Progenitor cell of endocrine pancreas (in vitro differentiated cells): Measurements from ENCODE around the gene FOS. TPM values are rescaled to one million over a fixed set of nuclear protein-coding genes. Genes with fewer than 3 reads are reported as not detected.

ENCODE experiments used
- DNase-seq: peaks from one replicate; pipeline ENCODE4 v3.0.0; 2021; ENCODE audit warnings: low spot score; ENCODE audit not compliant: unreplicated experiment
- H3K27ac Mint-ChIP-seq: 2 replicates; pipeline ENCODE4 v1.8.0; 2021; ENCODE audit warnings: mild to moderate bottlenecking, moderate library complexity, mixed read lengths
- H3K27me3 Mint-ChIP-seq: 2 replicates; pipeline ENCODE4 v1.8.0; 2021; ENCODE audit warnings: mixed read lengths
- H3K36me3 Mint-ChIP-seq: 2 replicates; pipeline ENCODE4 v1.8.0; 2022; ENCODE audit warnings: mixed read lengths; ENCODE audit not compliant: insufficient read depth
- H3K4me1 Mint-ChIP-seq: 2 replicates; pipeline ENCODE4 v1.8.0; 2021; ENCODE audit warnings: low read depth, mixed read lengths
- H3K4me3 Mint-ChIP-seq: 2 replicates; pipeline ENCODE4 v1.8.0; 2021; ENCODE audit warnings: low read depth, mild to moderate bottlenecking, moderate library complexity, mixed read lengths
- H3K9me3 Mint-ChIP-seq: 2 replicates; pipeline ENCODE4 v1.8.0; 2021; ENCODE audit warnings: low read depth, mixed read lengths
- total RNA-seq: library from RNA; stranded (reverse); gene quantifications from 2 replicates; pipeline ENCODE4 v1.2.1, GENCODE V29; 2021
- TF ChIP-seq, protein P1 (sequence below): fragments of 200-600 bp; sonication (generic); IDR thresholded peaks from one replicate; pipeline ENCODE4 v1.5.0; 2021; ENCODE audit warnings: antibody characterized with exemption, mild to moderate bottlenecking; ENCODE audit not compliant: unreplicated experiment

The FOS gene
- total RNA-seq, 1 donor from 2014 or later = 88.8 TPM

DNA sequence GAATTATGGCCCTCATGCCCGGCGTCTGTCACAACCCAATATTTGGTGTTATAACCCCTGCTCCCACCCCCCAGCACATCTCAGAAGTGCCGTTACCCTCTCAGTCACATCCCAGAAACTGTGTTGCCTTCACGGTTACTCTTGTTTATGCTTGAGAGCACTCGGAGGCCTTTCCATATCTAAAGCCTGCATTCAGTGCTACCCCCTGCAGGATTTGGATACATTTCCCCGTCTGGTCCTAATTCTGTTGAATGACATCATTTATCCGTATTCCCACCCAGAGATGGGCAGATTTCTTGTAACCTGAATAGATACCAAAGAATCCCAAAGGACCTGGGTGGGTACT lies 19.1 kb upstream of the FOS start:
- H3K27ac Mint-ChIP-seq = peak overlapping the region; percentile 97
- peaks cover 35% of the 10 kb centered on the region for H3K4me1 Mint-ChIP-seq
- peak overlapping the region; percentile 77 for H3K4me3 Mint-ChIP-seq
- TF ChIP-seq, protein P1, sequence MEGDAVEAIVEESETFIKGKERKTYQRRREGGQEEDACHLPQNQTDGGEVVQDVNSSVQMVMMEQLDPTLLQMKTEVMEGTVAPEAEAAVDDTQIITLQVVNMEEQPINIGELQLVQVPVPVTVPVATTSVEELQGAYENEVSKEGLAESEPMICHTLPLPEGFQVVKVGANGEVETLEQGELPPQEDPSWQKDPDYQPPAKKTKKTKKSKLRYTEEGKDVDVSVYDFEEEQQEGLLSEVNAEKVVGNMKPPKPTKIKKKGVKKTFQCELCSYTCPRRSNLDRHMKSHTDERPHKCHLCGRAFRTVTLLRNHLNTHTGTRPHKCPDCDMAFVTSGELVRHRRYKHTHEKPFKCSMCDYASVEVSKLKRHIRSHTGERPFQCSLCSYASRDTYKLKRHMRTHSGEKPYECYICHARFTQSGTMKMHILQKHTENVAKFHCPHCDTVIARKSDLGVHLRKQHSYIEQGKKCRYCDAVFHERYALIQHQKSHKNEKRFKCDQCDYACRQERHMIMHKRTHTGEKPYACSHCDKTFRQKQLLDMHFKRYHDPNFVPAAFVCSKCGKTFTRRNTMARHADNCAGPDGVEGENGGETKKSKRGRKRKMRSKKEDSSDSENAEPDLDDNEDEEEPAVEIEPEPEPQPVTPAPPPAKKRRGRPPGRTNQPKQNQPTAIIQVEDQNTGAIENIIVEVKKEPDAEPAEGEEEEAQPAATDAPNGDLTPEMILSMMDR = peak; percentile 17
- H3K36me3 Mint-ChIP-seq = no peaks in the 10 kb centered on the region
- DNase-seq = no peak
- no peaks in the 10 kb centered on the region for H3K9me3 Mint-ChIP-seq
- peaks cover 3% of the 10 kb centered on the region for H3K27me3 Mint-ChIP-seq

DNA sequence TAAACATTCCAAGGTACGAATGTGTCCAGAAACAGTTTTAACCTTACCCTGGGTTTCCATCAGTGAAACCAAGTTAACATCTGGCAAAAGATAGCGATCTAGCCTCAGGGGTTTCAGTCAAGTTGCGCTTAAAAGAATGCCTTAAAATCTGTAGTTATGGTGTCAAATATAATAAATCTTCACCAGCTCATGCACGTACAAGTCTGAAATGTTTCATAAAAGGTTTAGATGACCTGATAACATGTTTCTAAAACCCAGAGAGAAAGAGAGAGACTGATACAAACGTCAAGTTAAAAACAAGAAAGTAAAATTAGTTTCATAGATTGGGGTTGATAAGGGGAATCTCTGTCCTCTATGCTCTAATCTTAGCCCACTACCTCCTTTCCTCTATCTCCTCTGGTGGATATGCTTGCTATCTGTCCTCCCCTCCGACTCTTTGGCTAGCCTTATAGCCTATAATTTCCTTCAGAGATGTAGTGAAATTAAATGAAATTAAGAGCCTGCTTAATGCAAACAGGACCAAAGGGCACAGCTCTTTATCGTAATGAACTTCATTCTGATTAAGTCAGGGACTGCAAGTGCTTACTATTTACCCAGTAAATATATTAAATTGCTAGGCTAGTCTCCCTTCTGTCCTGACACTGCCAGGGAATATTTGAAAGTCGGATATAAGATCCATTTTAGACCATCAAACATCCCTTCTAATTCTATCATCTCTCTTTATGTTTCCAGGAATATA lies 18.4 kb upstream of the FOS start:
- no peaks in the 10 kb centered on the region for H3K36me3 Mint-ChIP-seq
- peak overlapping the region; percentile 97 for H3K27ac Mint-ChIP-seq
- TF ChIP-seq, protein P1 = no peak
- H3K27me3 Mint-ChIP-seq = no peaks in the 10 kb centered on the region
- peak overlapping the region; percentile 32 for H3K4me3 Mint-ChIP-seq
- peaks cover 28% of the 10 kb centered on the region for H3K4me1 Mint-ChIP-seq
- DNase-seq = no peak
- no peaks in the 10 kb centered on the region for H3K9me3 Mint-ChIP-seq

GRCh38 chr14:75261820-75262219 lies 16.8 kb upstream of the FOS start:
- TF ChIP-seq, protein P1 = no peak
- H3K4me3 Mint-ChIP-seq = no peak overlapping the region
- no peaks in the 10 kb centered on the region for H3K27me3 Mint-ChIP-seq
- DNase-seq = no peak
- peaks cover 28% of the 10 kb centered on the region for H3K4me1 Mint-ChIP-seq
- no peaks in the 10 kb centered on the region for H3K9me3 Mint-ChIP-seq
- no peaks in the 10 kb centered on the region for H3K36me3 Mint-ChIP-seq
- H3K27ac Mint-ChIP-seq = no peak overlapping the region

DNA sequence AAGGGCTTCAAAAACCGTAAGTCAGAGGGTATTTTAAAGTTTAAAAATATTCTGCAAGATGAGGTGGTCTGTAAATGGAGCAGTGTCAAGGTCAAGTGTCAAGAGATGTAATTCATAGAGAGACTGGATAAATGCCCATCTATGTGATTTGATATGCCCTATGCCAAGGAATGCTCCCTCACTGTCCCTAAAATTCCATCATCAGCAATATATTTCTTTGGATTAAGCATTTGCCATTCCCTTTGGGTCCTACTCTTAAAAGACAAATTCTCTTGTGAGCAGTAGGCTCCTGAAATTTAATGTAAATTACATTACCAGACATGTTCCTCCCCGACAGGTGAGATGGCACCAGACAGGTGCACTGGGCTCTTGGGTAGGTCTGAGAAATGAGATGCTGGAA lies 16.0 kb upstream of the FOS start:
- H3K27me3 Mint-ChIP-seq = no peaks in the 10 kb centered on the region
- no peak overlapping the region for H3K27ac Mint-ChIP-seq
- peaks cover 29% of the 10 kb centered on the region for H3K4me1 Mint-ChIP-seq

GRCh38 chr14:75264036-75264435 lies 14.6 kb upstream of the FOS start:
- no peak overlapping the region for H3K4me3 Mint-ChIP-seq
- no peaks in the 10 kb centered on the region for H3K36me3 Mint-ChIP-seq
- no peak for DNase-seq
- H3K27ac Mint-ChIP-seq = no peak overlapping the region
- no peaks in the 10 kb centered on the region for H3K27me3 Mint-ChIP-seq
- peaks cover 23% of the 10 kb centered on the region for H3K4me1 Mint-ChIP-seq
- no peaks in the 10 kb centered on the region for H3K9me3 Mint-ChIP-seq
- TF ChIP-seq, protein P1 = no peak

More for the DNA sequence above, 16.0 kb upstream of the FOS start:
- DNase-seq = no peak
- TF ChIP-seq, protein P1 = no peak
- Mint-ChIP-seq H3K36me3 (no peaks in the 10 kb centered on the region), H3K9me3 (no peaks in the 10 kb centered on the region), H3K4me3 (no peak overlapping the region)
